K562 (cell line): Measurements from ENCODE around the gene EZH2. TPM values are rescaled to one million over a fixed set of nuclear protein-coding genes. Genes with fewer than 3 reads are reported as not detected.

Source experiments
- ATAC-seq: fragments of 200-7000 bp; cut with Tn5 transposase; 3 replicates; pipeline ENCODE4 v1.9.1; 2020; ENCODE audit warnings: moderate library complexity
- BruUV-seq: library from RNA; stranded (reverse); fragments of 400-500 nt; replicated peaks from 2 replicates; lab custom pipeline; 2021; lab: Mats Ljungman, UMichigan
- CTCF ChIA-PET: fragments of 300-600 bp; formaldehyde crosslinking; extraction: SDS; loops from one replicate; lab custom pipeline; 2021; ENCODE audit warnings: low intra/inter-chr PET ratio; lab: Yijun Ruan, JAX
- POLR2A ChIA-PET: fragments of 300-600, 350-650 bp; sonication (Branson Sonifier 250); formaldehyde crosslinking; extraction: SDS; loops from one replicate; lab custom pipeline; 2021; ENCODE audit warnings: antibody characterized with exemption, inconsistent platforms; lab: Yijun Ruan, JAX
- DNase-seq, 4 experiments: peaks; one replicate each; pipeline versions ENCODE4 v3.0.0 to v3.0.0-alpha.2; 2011 to 2018; ENCODE audit warnings: low spot score in 3 of 4, mixed read lengths in 3 of 4; ENCODE audit errors: extremely low read depth in 1 of 4
- FAIRE-seq: peaks from 2 replicates; lab custom pipeline; 2011; peaks lifted over from hg19 to GRCh38; lab: Jason Lieb, UNC
- H2AFZ ChIP-seq: 2 replicates; pipeline ENCODE4 v1.6.0; 2011; ENCODE audit warnings: low read depth, low read length, control low read depth, inconsistent platforms
- H3K27ac ChIP-seq: fragments of 200-600 bp; 3 replicates; pipeline ENCODE4 v1.8.0; 2011; ENCODE audit warnings: low read depth, mild to moderate bottlenecking, control low read depth, inconsistent platforms, low read length, moderate library complexity, mixed read lengths; ENCODE audit errors: extremely low read depth
- H3K27me3 ChIP-seq, 2 experiments: fragments of 300-600 bp in 1 of 2; 2 replicates in 1 of 2; 3 replicates in 1 of 2; pipeline versions ENCODE4 v1.6.0 to v1.8.0; 2011; ENCODE audit warnings: inconsistent platforms in 2 of 2, low read length in 2 of 2, mild to moderate bottlenecking in 1 of 2, mixed read lengths in 1 of 2, moderate library complexity in 1 of 2; ENCODE audit not compliant: control insufficient read depth in 2 of 2, insufficient read depth in 2 of 2
- H3K36me3 ChIP-seq: fragments of 300-600 bp; 3 replicates; pipeline ENCODE4 v1.8.0; 2011; ENCODE audit warnings: mild to moderate bottlenecking, low read length, inconsistent platforms; ENCODE audit not compliant: control insufficient read depth, insufficient read depth
- H3K4me1 ChIP-seq, 2 experiments: fragments of 200-600 bp in 1 of 2; replicated peaks in 1 of 2; 2 replicates in 1 of 2; 3 replicates in 1 of 2; pipeline versions ENCODE4 v1.5.1 to v1.8.0; 2011; ENCODE audit warnings: inconsistent platforms in 2 of 2, low read length in 2 of 2, mild to moderate bottlenecking in 1 of 2, mixed read lengths in 1 of 2, moderate library complexity in 1 of 2; ENCODE audit not compliant: control insufficient read depth in 2 of 2, insufficient read depth in 2 of 2
- H3K4me2 ChIP-seq: 2 replicates; pipeline ENCODE4 v1.6.1; 2011; ENCODE audit warnings: low read length, control low read depth, inconsistent platforms, mixed read lengths; ENCODE audit not compliant: insufficient read depth
- H3K4me3 ChIP-seq: fragments of 200-600 bp; sonication (generic), shearing (Covaris generic); 2 replicates; pipeline ENCODE4 v1.5.1; 2016; ENCODE audit warnings: control low read depth, inconsistent platforms
- H3K79me2 ChIP-seq: fragments of 200-600 bp; 3 replicates; pipeline ENCODE4 v1.8.0; 2011; ENCODE audit warnings: low read length, inconsistent platforms; ENCODE audit not compliant: control insufficient read depth, insufficient read depth
- H3K9ac ChIP-seq, 2 experiments: 2 replicates each; pipeline versions ENCODE4 v1.6.0 to v1.6.1; 2011; ENCODE audit warnings: low read depth in 2 of 2, low read length in 2 of 2, control low read depth in 1 of 2, inconsistent platforms in 1 of 2, mild to moderate bottlenecking in 1 of 2, mixed read lengths in 1 of 2; ENCODE audit not compliant: insufficient read depth in 1 of 2
- H3K9me1 ChIP-seq: one replicate; pipeline ENCODE4 v1.6.0; 2011; ENCODE audit warnings: inconsistent platforms, mild to moderate bottlenecking, low read length, moderate library complexity; ENCODE audit not compliant: control insufficient read depth, insufficient read depth
- H3K9me3 ChIP-seq: replicated peaks from 2 replicates; pipeline ENCODE4 v1.5.1; 2011; ENCODE audit warnings: low read depth, low read length, inconsistent platforms; ENCODE audit not compliant: control insufficient read depth, insufficient read depth
- H4K20me1 ChIP-seq: replicated peaks from 2 replicates; pipeline ENCODE4 v1.6.1; 2011; ENCODE audit warnings: low read length, inconsistent platforms, mixed read lengths; ENCODE audit not compliant: control insufficient read depth, insufficient read depth
- ARHGAP35 ChIP-seq: fragments of 450-650 bp; IDR thresholded peaks from 2 replicates; pipeline ENCODE4 v1.6.1; 2018; ENCODE audit not compliant: partially characterized antibody
- E2F6 ChIP-seq, 2 experiments: IDR thresholded peaks; 2 replicates each; pipeline ENCODE4 v1.6.1; 2011; ENCODE audit warnings: borderline replicate concordance in 1 of 2, control low read depth in 1 of 2, low read depth in 1 of 2, low read length in 1 of 2, mild to moderate bottlenecking in 1 of 2, mixed read lengths in 1 of 2, moderate library complexity in 1 of 2; ENCODE audit not compliant: insufficient read depth in 1 of 2, insufficient read length in 1 of 2, poor library complexity in 1 of 2, severe bottlenecking in 1 of 2; ENCODE audit errors: extremely low read depth in 1 of 2
- NKRF ChIP-seq: fragments of 450-650 bp; IDR thresholded peaks from 2 replicates; pipeline ENCODE4 v1.6.1; 2016; ENCODE audit warnings: borderline replicate concordance
- POLR2B ChIP-seq: fragments of 450-650 bp; IDR thresholded peaks from 2 replicates; pipeline ENCODE4 v1.6.1; 2018; ENCODE audit warnings: low read depth; ENCODE audit not compliant: partially characterized antibody
- TAF7 ChIP-seq: fragments of 450-650 bp; IDR thresholded peaks from 2 replicates; pipeline ENCODE4 v1.6.1; 2016; ENCODE audit warnings: missing genetic modification characterization, missing compliant biosample characterization
- ZBTB43 ChIP-seq: sonication (generic); formaldehyde crosslinking; IDR thresholded peaks from 2 replicates; pipeline ENCODE4 v1.8.0; 2023; ENCODE audit warnings: mild to moderate bottlenecking, missing genetic modification reagents
- WGBS: fragments of 100-300 bp; shearing (Covaris generic); methylation state at CpG from one replicate; pipeline ENCODE4 v1.1.6; 2016; ENCODE audit warnings: low coverage, mixed read lengths; ENCODE audit not compliant: insufficient coverage; ENCODE audit errors: missing lambda C conversion rate; 5-methylcytosine and 5-hydroxymethylcytosine counted together
- in situ Hi-C: fragments of 300-500 bp; cut with MboI; formaldehyde crosslinking; loops from 4 replicates; pipeline ENCODE4 v1.15.0; 2018; ENCODE audit warnings: inconsistent platforms, mixed read lengths
- intact Hi-C: fragments of 100-400 bp; cut with micrococcal nuclease; formaldehyde crosslinking; loops from 2 replicates; pipeline ENCODE4 v1.14.2; 2022
- polyA plus RNA-seq, 8 experiments: library from polyadenylated mRNA; depleted of rRNA in 4 of 8; stranded (reverse) in 5 of 8; unstranded in 3 of 8; fragments of >200 nt; fragmentation: Nextera tagmentation in 2 of 8; fragmentation: Illumina TruSeq in 1 of 8; extraction: Ambion mirVana in 2 of 8; extraction: Trizol in 1 of 8; gene quantifications; 2 replicates each; pipeline versions ENCODE4 v1.2.1 to v1.2.3, GENCODE V29; 2011 to 2014; ENCODE audit warnings: inconsistent platforms in 1 of 8, missing spikeins in 1 of 8
- total RNA-seq, 7 experiments: library from RNA; depleted of rRNA in 6 of 7; stranded (reverse); fragments of >200 nt in 6 of 7; fragmentation: Illumina TruSeq in 2 of 7; extraction: Trizol in 2 of 7; gene quantifications; 2 replicates each; pipeline versions ENCODE4 v1.2.1 to v1.2.3, GENCODE V29; 2011 to 2021; ENCODE audit warnings: low replicate concordance in 1 of 7

EZH2 gene
- total and polyA plus RNA-seq, 9 of the 15 experiments (the other 6 are each of a cell fraction or from before 2014, with no cell fraction given) = 48.7 to 175 (median 98.6) TPM

GRCh38 chr7:148774471-148774870 lies 109.6 kb downstream of the EZH2 start:
- Histone ChIP-seq H3K36me3 (peaks cover 87% of the 10 kb centered on the region), H4K20me1 (no peaks in the 10 kb centered on the region), H3K4me3 (no peak overlapping the region), H3K27me3 (no peaks in the 10 kb centered on the region), H3K4me2 (no peak overlapping the region), H3K9ac (no peak overlapping the region), H2AFZ (no peak overlapping the region), H3K27ac (no peak overlapping the region), H3K4me1 (no peaks in the 10 kb centered on the region), H3K9me1 (no peaks in the 10 kb centered on the region), H3K79me2 (no peaks in the 10 kb centered on the region), H3K9me3 (no peaks in the 10 kb centered on the region)
- in situ Hi-C loops (no loop called here), intact Hi-C loops (no loop called here)
- FAIRE-seq = no peak
- no peak for DNase-seq
- BruUV-seq = no TSS peak
- 89% methylated on average over 1 of the region's 1 CpG for WGBS
- ChIA-PET POLR2A (interaction anchor here (0.8 to 2.5 kb wide), 6 partner anchors 10 to 967 kb away, joined by 3 to 13 read pairs (median 4); no protein-coding TSS in a partner anchor), CTCF (no interaction called here)
- ATAC-seq = no peak
- TF ChIP-seq NKRF (no peak), POLR2B (no peak), TAF7 (no peak), E2F6 (IDR thresholded peaks at IDR 0.05; ENCODE audit: borderline replicate concordance in 1 of 2, extremely low read depth in 1 of 2, insufficient read depth in 1 of 2, insufficient read length in 1 of 2, low read depth in 1 of 2, low read length in 1 of 2, poor library complexity in 1 of 2, severe bottlenecking in 1 of 2) (no peak), ZBTB43 (CRISPR knock-in tag) (no peak), ARHGAP35 (no peak)
